KBM-7 (cell line): Measurements from ENCODE around the gene HMCN1.

Experiments
- DNase-seq: peaks from one replicate; pipeline ENCODE4 v3.0.0-alpha.2; 2015
- in situ Hi-C: fragments of 300-500 bp; cut with MboI; formaldehyde crosslinking; loops from 2 replicates; pipeline ENCODE4 v1.14.3; 2020; ENCODE audit warnings: low sequenced_read_pairs, low pct_unique_long_range_greater_than_20kb, mixed read lengths

HMCN1 gene

DNA sequence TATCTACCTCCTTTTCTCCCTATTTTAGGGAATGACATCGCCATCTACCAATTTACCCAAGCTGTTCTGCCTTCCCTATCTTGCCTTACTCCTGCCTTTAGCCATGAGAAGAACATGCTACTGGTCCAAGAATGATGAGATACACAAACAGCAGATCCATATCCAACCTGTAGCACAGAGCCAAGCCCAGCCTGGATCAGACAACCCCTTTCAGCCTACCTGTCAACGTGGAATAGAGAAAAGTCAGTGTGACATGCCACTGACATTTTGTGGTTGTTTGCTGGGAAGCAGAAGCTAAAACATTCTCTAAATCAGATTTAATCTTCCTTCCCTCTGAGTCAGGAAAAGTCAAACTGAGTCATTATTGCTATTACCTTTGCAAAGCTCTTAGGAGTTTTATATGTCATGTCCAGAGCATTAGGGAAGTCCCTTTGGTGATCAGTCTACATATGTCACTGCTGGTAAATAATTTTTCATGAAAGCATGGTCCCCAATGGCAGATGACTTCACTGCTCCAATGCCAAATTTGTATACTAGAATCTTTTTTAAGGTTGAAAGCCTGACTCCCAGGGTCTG is 497.8 kb downstream of the HMCN1 start:
- no peak for DNase-seq
- in situ Hi-C loops = no loop called here

DNA sequence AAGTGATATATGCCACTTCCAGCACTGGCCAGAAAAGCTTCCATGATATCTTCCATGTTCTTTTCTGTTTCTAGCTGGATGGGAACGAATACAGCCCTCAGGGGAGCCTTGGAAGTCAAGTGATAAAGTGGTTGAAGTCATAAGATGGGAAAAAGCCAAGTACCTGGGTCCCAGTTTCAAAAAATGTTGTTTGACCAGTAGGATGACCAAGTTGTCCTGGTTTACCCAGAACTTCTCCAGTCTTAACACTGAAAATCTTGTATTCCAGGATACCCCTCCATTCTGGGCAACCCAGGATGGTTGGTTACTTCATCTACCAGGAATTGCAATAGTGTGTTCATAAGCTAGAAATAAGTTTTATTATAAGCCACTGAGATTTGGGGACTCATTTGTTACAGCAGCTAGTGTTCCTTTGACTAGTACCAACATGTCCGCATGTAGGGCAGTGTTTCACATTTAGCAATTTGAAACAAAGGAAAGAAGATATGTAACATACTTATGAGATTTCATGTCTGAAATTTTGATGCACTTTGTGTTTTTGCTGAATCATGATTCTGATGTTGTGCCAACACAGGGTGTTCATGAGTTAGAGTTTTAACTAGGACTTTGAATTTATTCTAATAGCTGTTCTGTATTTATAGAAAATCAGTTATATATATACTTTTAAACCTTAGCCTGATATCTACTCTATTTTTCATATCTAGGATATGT is 500.9 kb downstream of the HMCN1 start:
- in situ Hi-C loops = no loop called here
- no peak for DNase-seq

DNA sequence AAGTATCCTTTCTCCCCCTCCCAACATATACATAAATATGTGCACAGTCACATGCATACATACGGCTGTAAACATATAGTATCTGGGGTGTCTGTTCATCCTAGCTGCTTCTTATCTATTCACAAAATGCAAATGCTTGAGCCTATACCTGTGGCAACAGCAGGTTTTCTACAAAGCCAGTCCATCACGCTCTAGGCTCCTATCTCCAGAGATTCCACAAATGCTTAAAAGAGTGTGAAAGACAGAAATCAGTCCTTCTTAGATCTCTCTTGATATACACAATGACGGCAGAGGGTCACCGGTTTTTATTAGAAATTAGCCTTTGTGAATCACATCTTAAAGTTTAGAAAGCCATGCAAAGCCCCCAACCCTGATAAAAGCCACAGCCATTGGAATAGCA is 501.5 kb downstream of the HMCN1 start:
- in situ Hi-C loops = no loop called here
- DNase-seq = no peak

DNA sequence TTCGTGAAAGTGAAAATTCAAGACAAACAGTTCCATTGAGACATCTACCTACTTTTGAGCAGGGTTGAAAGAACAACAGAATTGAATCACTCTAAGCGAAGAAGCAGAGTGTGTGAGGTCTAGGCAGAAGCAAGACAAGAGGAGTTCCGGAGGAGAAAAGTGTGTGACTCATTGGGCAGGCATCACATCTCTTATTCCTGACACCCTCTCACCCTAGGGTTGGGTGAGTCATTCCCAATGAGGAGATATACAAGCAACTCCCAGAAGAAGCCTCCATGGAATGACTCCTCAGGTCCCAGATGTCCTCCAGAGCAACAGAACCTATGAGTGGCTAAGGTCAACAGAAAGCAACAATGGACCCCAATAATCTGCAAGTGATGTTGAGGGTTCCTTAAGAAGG is 502.7 kb downstream of the HMCN1 start:
- DNase-seq = no peak
- in situ Hi-C loops = no loop called here

DNA sequence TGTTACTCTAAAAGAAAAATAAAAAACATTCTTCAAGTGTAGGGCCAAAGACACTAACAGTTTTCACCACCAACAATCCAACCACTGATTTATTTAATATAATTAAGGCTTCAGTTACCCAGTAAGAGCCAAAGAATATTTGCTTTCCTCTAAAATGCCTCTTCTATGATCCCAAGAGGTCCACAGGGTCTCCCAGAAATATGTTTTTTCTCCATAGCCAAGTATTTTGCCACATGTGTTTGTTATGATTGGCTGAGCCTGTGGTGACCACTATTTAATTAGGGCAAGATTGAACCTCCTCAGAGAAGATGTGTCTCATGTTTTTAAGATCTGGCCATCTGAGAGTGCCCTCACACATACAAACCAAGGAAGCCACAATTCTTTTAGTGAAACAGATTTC is 505.0 kb downstream of the HMCN1 start:
- DNase-seq = no peak
- in situ Hi-C loops = no loop called here

DNA sequence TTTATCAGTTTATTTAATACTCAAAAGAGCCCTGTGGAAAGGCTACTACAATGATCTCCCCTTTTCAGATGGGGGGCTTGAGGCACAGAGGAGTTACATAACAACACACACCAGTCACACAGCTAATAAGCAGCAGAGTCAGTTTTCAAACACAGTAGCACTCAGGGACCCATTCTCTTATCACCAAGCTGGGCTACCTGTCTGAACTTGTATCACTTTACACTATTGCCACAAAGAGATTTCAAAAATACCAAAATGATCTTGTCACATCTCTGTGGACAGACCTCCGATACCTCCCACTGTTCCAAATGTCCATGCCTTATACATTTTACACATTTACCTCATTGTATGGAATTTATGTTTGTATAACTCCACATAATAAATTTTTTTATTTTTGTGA is 506.2 kb downstream of the HMCN1 start:
- DNase-seq = no peak
- in situ Hi-C loops = no loop called here
